ENCODE results near the gene ADNP2.
A peak's percentile ranks its signal among the peaks of the same experiment; 100 is the strongest.

Gene ADNP2
- long read RNA-seq, donor 1, full-length matches to known transcripts: 6 of 6 reads
- long read RNA-seq, donor 1, partial matches to known transcripts: 0 of 6 reads
- long read RNA-seq, donor 1, other reads (novel, unspliced or antisense): 0 of 6 reads
- long read RNA-seq, donor 2: 0 reads
- long read RNA-seq, donor 3, full-length matches to known transcripts: 5 of 5 reads
- long read RNA-seq, donor 3, partial matches to known transcripts: 0 of 5 reads
- long read RNA-seq, donor 3, other reads (novel, unspliced or antisense): 0 of 5 reads
- long read RNA-seq, donor 4, full-length matches to known transcripts: 7 of 13 reads
- long read RNA-seq, donor 4, partial matches to known transcripts: 6 of 13 reads
- long read RNA-seq, donor 4, other reads (novel, unspliced or antisense): 0 of 13 reads
- long read RNA-seq, donor 5, full-length matches to known transcripts: 3 of 3 reads
- long read RNA-seq, donor 5, partial matches to known transcripts: 0 of 3 reads
- long read RNA-seq, donor 5, other reads (novel, unspliced or antisense): 0 of 3 reads
- long read RNA-seq, donor 6, full-length matches to known transcripts: 4 of 4 reads
- long read RNA-seq, donor 6, partial matches to known transcripts: 0 of 4 reads
- long read RNA-seq, donor 6, other reads (novel, unspliced or antisense): 0 of 4 reads
- long read RNA-seq, donor 7: 0 reads
- long read RNA-seq, donor 8, full-length matches to known transcripts: 4 of 4 reads
- long read RNA-seq, donor 8, partial matches to known transcripts: 0 of 4 reads
- long read RNA-seq, donor 8, other reads (novel, unspliced or antisense): 0 of 4 reads

- DNase-seq: peak; percentile 78
Observed at GRCh38 chr18:80108739-80109675, at the start of gene ADNP2. Gene ADNP2, plus strand, starts transcription at chr18:80109262. Its CDS starts 8,281 bp downstream, at chr18:80117543.

- no peak for DNase-seq
Observed at GRCh38 chr18:80059945-80060344, 49.1 kb upstream of the ADNP2 start.

GRCh38 chr18:80065705-80066104, 43.4 kb upstream of the ADNP2 start:
- no peak for DNase-seq

DNA sequence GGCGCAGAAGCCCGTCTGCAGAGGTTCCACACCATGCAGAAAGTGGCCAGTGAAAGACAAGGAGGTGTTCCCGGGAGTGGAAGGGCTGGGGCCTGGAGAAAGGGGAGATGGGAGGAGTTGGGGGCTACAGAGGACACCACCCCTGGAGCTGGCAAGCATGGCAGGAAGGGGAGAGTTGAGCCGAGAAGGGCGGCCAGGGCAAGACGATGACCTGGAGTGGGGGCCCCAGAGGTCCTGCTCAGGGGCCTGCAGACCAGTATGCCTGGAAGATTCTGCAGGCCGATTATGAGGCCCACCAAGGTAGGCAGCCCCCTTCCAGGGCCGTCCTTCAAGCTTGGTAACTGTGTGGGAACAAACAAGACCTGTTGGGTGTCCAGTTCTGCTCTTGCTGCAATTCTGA, 41.7 kb upstream of the ADNP2 start:
- DNase-seq: no peak

GRCh38 chr18:80067897-80068296, 41.2 kb upstream of the ADNP2 start:
- DNase-seq: no peak

DNA sequence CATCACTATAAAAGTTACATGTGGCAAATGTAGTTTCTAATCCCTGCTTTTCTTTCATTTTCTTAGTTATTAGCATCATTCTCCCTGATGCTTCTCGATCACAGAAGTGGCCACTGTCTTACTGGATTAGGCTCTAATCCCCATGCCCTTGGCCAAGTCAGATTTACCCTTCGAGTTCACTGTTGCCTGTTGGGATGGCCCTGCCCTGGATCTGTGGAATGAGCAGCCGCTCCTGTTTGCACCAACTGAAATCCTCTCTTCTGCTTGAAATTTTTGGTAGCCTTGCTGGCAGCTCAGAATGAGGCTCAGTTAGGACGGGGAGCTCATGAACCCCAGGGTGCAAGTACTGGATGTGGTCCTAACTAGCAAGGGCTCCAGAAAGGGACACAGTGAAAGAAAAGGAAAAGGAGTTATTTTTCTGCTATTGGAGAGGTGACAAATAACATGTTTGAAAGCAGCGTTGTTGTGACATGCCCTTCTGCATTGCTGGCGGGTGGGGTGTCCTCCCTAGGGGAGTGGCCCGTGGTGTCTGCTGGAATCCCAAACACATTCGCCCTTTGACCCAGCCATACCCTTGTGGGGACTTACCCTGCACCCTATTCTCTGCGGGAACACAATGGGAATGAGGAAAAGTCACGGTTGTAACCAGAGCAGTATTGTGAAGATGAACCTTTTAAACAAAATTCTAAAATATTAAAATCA, 40.3 kb upstream of the ADNP2 start:
- no peak for DNase-seq

GRCh38 chr18:80070825-80071224, 38.2 kb upstream of the ADNP2 start:
- no peak for DNase-seq

GRCh38 chr18:80074183-80074582, 34.9 kb upstream of the ADNP2 start:
- no peak for DNase-seq

DNA sequence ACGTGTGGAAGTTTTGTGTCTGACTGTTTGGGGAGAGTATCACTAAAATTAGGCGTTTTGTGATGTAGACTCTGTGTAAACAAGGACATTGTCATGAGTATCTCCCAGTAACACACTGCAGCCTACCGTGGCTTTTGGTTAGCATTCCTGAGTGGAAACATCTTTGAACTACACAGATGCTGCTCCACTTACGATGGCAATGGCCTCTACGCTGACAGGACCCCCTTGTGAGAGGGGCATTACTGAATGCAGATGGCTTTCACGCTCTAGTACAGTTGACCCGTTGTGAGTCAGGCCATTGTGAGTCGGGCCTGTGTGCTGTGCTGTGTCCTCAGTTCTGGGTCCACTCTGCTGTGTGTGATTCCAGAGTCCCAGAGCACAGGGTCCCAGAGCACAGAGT, 34.4 kb upstream of the ADNP2 start:
- no peak for DNase-seq

GRCh38 chr18:80075940-80076339, 33.1 kb upstream of the ADNP2 start:
- no peak for DNase-seq

DNA sequence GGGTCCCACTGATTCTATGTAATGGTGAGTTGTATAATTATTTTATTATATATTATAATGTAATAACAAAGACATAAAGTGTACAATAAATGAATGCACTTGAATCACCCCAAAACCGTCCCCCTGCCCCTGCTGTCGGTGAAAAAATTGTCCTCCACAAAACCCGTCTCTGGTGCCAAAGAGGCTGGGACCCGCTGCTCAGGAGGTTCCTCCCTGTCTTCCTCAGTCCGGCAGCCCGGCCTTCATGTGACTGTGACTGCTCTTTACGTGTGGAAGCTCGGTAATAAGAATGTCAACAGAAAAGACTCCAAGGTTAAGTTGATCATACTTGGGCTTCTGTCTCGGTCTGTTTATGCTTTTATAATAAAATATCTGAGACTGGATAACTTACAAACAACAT, 32.7 kb upstream of the ADNP2 start:
- no peak for DNase-seq

- no peak for DNase-seq
Observed at GRCh38 chr18:80077873-80078272, 31.2 kb upstream of the ADNP2 start.

- DNase-seq: no peak
Observed at GRCh38 chr18:80086281-80086680, 22.8 kb upstream of the ADNP2 start.

DNA sequence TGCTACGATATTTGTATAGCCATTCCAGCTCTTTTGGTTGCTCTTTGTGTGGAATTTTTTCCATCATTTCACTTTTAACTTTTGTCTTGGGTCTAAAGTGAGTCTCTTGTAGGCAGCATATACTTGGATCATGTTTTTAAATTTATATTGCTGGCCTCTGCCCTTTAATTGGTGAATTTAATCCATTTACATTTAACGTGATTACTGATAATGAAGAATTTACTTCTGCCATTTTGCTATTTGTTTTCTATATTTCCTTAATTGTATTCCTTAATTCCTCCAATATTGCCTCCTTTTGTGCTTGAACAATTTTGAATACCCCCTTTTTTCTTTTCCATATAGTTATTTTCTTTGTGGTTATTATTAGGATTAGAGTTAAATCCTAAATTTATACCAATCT, 21.0 kb upstream of the ADNP2 start:
- no peak for DNase-seq

DNA sequence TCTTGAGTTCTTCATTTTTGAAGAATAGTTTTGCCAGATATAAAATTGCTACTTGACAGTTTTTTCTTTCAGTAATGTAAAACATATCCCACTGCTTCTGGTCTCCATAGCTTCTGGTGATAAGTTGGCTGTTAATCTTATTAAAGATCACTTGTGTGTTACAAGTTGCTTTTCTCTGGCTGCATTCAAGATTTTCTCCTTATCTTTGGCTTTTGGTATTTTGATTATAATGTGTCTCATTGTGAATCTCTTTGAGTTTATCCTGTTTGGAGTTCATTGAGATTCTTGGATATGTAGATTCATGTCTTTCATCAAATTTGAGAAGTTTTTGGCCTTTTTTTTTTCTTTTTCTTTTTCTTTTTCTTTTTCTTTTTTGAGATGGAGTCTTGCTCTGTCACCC, 20.2 kb upstream of the ADNP2 start:
- DNase-seq: no peak

DNA sequence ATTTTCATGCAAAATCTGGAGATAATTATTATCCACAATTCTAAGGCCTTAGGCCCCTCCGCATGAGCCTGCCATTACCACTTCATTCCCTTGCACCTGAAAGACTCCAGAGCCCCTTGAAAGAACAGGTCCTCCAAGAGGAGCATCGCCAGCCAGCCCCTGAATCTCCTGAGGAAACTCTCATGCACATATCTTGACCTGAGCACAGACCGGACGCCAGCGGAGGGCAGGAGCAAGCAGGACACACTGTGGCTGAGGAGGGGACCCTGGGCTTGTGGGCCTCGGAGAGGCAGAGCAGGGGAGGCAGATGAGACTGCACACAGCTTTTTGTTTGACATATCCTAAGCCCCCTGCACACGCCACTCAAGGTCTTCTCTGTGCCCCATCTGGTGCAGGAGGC, 13.6 kb upstream of the ADNP2 start:
- DNase-seq: no peak

GRCh38 chr18:80096032-80096565, 13.0 kb upstream of the ADNP2 start:
- no peak for DNase-seq

DNA sequence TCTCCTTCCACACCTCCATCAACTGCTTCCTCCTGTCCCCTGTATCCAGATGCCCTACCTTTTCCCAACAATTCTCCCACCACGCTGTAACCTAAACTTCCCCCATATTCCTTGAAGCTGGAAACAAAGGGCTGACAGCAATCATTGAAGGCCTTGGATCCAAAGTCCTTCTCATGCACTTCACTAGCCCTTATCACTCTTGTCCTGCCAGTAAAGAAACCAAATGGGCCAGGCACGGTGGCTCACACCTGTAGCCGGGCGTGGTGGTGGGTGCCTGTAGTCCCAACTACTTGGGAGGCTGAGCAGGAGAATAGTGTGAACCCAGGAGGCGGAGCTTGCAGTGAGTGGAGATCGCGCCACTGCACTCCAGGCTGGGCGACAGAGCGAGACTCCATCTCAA, 11.9 kb upstream of the ADNP2 start:
- DNase-seq: no peak

- DNase-seq: no peak
Observed at GRCh38 chr18:80103231-80103630, 5.8 kb upstream of the ADNP2 start.

DNA sequence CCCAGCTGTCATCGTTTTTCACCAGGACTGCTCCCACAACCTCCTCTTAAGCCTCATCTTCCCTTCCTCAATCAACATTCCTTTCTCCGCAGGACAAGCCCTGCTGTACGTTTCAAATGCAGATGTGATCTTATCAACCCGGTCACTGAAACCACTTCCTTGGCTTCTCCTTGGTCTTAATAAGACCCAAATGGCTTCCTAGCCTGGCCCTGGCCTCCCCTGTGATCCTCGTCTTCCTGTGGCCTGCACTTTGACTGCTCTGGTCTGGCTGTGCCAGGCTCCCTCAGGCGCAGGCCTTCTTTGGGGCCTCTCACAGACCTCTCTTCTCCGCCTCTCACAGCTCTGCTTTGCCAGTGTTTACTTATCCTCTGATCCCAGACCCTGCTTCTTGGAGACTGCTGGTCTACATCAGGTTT, 4.7 kb upstream of the ADNP2 start:
- DNase-seq: peak; percentile 4

- DNase-seq: no peak
Observed at GRCh38 chr18:80105369-80106167, 3.5 kb upstream of the ADNP2 start.
